Measurements from ENCODE around the gene TRAPPC2L. TPM values are rescaled to one million over a fixed set of nuclear protein-coding genes. Genes with fewer than 3 reads are reported as not detected.

The TRAPPC2L gene
- total and polyA plus RNA-seq, 11 donors, result 20.3 to 65.7 (median 44.2) TPM

DNA sequence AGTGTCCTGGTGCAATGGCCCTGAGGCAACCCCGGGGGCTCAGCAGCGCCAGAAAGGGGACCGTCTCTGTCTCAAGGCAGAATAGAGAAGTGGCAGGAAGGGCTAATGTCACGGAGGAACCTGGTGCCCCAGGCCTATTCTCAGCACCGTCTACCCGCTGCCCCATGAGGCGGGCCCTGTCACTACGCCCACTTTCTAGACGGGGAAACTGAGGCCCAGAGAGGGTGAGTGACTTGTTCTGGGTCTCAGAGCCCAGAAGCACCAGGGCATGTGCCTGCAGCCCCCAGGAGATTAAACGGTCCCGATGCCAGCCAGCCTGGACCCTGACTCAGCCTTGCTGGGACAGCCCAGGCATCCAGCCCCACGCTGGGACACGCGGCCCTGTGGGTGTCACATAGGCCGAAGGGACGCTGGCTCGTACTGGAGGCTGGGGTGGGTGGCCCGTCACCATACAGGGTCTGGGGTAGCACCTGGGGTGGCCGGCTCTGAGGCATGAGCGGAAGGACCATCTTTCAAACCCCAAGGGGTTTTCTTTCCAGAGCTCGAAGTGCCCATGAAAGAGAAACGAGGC lies 49.7 kb downstream of the TRAPPC2L start:
- Histone ChIP-seq H3K4me1 (peaks cover 0 to 58% (median 22%) of the 10 kb centered on the region in 12 donors), H3K27ac (no peak overlapping the region), H3K9me3 (no peaks in the 10 kb centered on the region), H3K4me3 (no peak overlapping the region), H3K36me3 (peaks cover 0 to 4% (median 0%) of the 10 kb centered on the region in 9 donors), H3K27me3 (no peaks in the 10 kb centered on the region)
- TF ChIP-seq POLR2A (IDR thresholded peaks at IDR 0.05), result no peak
- TF ChIP-seq, protein P1, sequence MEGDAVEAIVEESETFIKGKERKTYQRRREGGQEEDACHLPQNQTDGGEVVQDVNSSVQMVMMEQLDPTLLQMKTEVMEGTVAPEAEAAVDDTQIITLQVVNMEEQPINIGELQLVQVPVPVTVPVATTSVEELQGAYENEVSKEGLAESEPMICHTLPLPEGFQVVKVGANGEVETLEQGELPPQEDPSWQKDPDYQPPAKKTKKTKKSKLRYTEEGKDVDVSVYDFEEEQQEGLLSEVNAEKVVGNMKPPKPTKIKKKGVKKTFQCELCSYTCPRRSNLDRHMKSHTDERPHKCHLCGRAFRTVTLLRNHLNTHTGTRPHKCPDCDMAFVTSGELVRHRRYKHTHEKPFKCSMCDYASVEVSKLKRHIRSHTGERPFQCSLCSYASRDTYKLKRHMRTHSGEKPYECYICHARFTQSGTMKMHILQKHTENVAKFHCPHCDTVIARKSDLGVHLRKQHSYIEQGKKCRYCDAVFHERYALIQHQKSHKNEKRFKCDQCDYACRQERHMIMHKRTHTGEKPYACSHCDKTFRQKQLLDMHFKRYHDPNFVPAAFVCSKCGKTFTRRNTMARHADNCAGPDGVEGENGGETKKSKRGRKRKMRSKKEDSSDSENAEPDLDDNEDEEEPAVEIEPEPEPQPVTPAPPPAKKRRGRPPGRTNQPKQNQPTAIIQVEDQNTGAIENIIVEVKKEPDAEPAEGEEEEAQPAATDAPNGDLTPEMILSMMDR (IDR thresholded peaks at IDR 0.05), result no peak
- ATAC-seq (no peak), DNase-seq (no peak)
- intact Hi-C loops (cut with DNase I), result no loop called here
- 89 to 92% (median 91%) methylated on average over 14 to 22 of the region's 22 CpGs for WGBS, 4 donors

DNA sequence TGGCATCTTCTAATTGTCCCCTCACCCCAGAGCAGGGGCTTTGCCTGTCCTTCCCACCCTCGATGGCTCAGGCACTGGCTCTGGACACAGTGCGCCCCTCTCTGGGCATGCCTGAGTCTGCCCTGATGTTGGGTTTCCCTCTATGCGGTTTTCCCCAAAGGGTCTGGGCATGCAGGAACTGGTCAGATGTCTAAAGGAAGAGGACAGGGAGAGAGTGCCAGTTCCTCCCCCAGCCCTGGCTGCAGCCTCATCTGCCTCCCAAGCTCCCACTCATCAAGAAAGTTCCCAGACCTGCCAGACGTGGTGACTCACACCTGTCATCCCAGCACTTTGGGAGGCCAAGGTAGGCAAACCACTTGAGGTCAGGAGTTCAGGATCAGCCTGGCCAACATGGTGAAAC lies 50.8 kb downstream of the TRAPPC2L start:
- Histone ChIP-seq H3K27ac (peak overlapping the region in 9 of 12 donors; percentile 5 to 76 (median 43)), H3K27me3 (no peaks in the 10 kb centered on the region), H3K9me3 (no peaks in the 10 kb centered on the region), H3K4me1 (peaks cover 0 to 64% (median 24%) of the 10 kb centered on the region in 12 donors), H3K4me3 (no peak overlapping the region), H3K36me3 (peaks cover 0 to 4% (median 0%) of the 10 kb centered on the region in 9 donors)
- ATAC-seq (no peak), DNase-seq (no peak)
- TF ChIP-seq POLR2A (IDR thresholded peaks at IDR 0.05), result no peak
- intact Hi-C loops (cut with DNase I), result loop anchor here in 1 of 10 donors (2.0 kb wide), 1 partner anchor 19 kb away; no protein-coding TSS in a partner anchor
- WGBS, 4 donors, result 80 to 92% (median 85%) methylated on average over 2 to 4 of the region's 4 CpGs

DNA sequence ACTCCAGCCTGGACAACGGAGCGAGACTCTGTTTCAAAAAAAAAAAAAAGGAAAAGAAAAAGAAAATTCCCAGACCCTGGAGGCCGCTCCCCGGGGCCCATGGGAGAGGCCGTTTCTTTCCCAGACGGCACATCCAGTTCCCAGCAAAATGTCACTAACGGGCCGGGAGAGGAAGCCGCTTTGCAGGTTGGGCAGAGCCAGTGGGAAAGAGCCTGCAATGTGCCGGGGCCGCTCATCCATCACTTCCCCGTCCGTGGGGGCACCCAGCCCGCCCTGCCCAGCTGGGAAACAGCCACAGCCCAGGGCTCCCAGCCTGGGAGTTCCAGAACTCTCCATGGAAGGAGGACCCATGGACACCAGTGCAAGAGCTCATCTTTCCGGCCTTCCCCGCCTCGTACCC lies 51.4 kb downstream of the TRAPPC2L start:
- 74 to 82% (median 80%) methylated on average over 17 of the region's 17 CpGs for WGBS, 4 donors
- TF ChIP-seq POLR2A (IDR thresholded peaks at IDR 0.05), result no peak
- TF ChIP-seq, protein P1 (IDR thresholded peaks at IDR 0.05), result no peak
- ATAC-seq (peak in 2 of 4 donors; percentile 10 to 16), DNase-seq (peak in 2 of 5 donors; percentile 49 to 65)
- Histone ChIP-seq H3K36me3 (peaks cover 0 to 4% (median 0%) of the 10 kb centered on the region in 9 donors), H3K27ac (peak overlapping the region; percentile 13 to 79 (median 56)), H3K4me3 (no peak overlapping the region), H3K9me3 (no peaks in the 10 kb centered on the region), H3K4me1 (peaks cover 0 to 64% (median 24%) of the 10 kb centered on the region in 12 donors), H3K27me3 (no peaks in the 10 kb centered on the region)
- intact Hi-C loops (cut with DNase I), result loop anchor here in 1 of 10 donors (2.0 kb wide), 1 partner anchor 20 kb away; no protein-coding TSS in a partner anchor

DNA sequence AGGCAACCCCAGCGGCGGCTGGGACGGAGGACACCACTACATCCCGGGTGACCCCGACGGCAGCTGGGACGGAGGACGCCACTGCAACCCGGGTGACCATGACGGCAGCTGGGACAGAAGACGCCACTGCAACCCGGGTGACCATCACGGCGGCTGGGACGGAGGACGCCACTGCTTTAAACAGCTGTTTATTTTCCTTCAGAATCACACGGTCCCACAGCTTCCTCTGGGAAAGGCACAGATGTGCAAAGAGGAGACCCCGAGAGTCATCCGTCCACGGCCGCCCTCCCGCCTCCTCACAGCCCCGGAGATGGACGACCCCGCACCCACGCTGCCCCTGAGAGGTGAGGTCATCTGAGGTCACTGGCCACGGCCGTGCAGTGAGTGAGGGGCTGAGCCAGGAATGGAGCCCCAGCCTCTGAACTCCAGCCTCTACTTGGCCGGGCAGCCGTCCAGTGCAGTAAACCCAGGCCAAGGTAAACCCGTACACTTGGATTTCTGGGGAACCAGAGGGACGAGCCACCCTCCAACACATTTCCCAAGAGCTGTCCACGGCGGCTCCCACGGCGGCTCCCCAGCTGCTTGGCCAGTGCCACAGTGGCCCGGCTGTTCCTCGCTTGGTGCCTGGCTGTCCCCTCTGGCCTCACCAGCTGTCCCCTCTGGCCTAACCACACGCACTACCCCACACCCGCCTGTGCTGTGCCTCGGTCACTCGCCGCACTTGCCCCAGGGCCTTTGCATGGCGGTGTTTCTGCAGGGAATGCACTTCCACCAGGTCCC lies 52.7 kb downstream of the TRAPPC2L start:
- H3K27me3 ChIP-seq, result no peaks in the 10 kb centered on the region
- intact Hi-C loops (cut with DNase I), result loop anchor here in 3 of 10 donors (1.0 to 2.0 kb wide), 3 partner anchors 21 to 67 kb away; partner anchors contain the start of gene CBFA2T3 (in 1 of the 3)
- H3K4me1 ChIP-seq, result peaks cover 0 to 58% (median 24%) of the 10 kb centered on the region in 12 donors
- no peak for TF ChIP-seq POLR2A (IDR thresholded peaks at IDR 0.05)
- TF ChIP-seq, protein P1 (IDR thresholded peaks at IDR 0.05), result no peak
- H3K9me3 ChIP-seq, result no peaks in the 10 kb centered on the region
- peak overlapping the region; percentile 13 to 79 (median 58) for H3K27ac ChIP-seq
- ATAC-seq (peak in 3 of 4 donors; percentile 29 to 44 (median 38)), DNase-seq (peak; percentile 52 to 77 (median 61))
- 63 to 77% (median 73%) methylated on average over 16 to 44 of the region's 44 CpGs for WGBS, 4 donors
- H3K36me3 ChIP-seq, result no peaks in the 10 kb centered on the region
- H3K4me3 ChIP-seq, result no peak overlapping the region

All from heart left ventricle (tissue), 16 donors.